Measurements from ENCODE around the gene NFATC2IP.

NFATC2IP gene

DNA sequence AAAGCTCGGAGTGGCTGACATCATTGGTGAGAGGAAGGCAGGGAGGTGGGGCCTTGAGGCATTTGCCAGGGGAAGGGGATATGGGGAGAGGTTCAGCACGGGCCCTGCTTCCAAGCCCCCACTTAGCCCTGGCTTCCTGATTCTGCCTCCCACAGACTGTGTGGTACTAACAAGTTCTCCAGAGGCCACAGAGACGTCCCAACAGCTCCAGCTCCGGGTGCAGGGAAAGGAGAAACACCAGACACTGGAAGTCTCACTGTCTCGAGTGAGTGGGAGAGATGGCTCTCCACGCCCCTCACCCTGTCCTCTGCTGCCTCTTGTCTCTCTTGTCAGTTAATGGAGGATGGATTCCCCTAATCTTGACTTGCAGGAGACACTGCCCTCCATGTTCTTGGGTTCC lies 8.1 kb downstream of the NFATC2IP start:
- H2AFZ ChIP-seq (ENCODE audit: insufficient read depth, low read length, poor library complexity), result no peak overlapping the region
- DNase-seq, result no peak
- H3K4me1 ChIP-seq (ENCODE audit: control insufficient read depth in 1 of 2, insufficient read depth in 2 of 2, low read length in 2 of 2), result no peaks in the 10 kb centered on the region
- no peak overlapping the region for H4K91ac ChIP-seq (ENCODE audit: low read depth, low read length)
- H3K27ac ChIP-seq (ENCODE audit: low read depth, low read length), result no peak overlapping the region
- no CpG with 5 or more reads among the region's 6 CpGs for WGBS (ENCODE audit: extremely low coverage, insufficient coverage, insufficient read length)
- no peak overlapping the region for H4K12ac ChIP-seq (ENCODE audit: low read depth, low read length)
- H3K4me3 ChIP-seq (ENCODE audit: low read depth, low read length), result no peak overlapping the region
- H3K23ac ChIP-seq (ENCODE audit: low read length), result no peak overlapping the region
- H3K9ac ChIP-seq (ENCODE audit: low read length), result no peak overlapping the region
- H2BK120ac ChIP-seq (ENCODE audit: insufficient read depth, low read length, poor library complexity), result no peak overlapping the region
- no peaks in the 10 kb centered on the region for H3K27me3 ChIP-seq (ENCODE audit: insufficient read depth, low read length)
- H2AK5ac ChIP-seq (ENCODE audit: low read length), result no peak overlapping the region
- no peaks in the 10 kb centered on the region for H3K79me2 ChIP-seq (ENCODE audit: control insufficient read depth, insufficient read depth, low read length, poor library complexity)
- H3K4ac ChIP-seq (ENCODE audit: low read depth, low read length), result no peak overlapping the region
- H3K79me1 ChIP-seq (ENCODE audit: low read length), result no peaks in the 10 kb centered on the region
- no peak overlapping the region for H3K4me2 ChIP-seq (ENCODE audit: low read length)
- H2BK5ac ChIP-seq (ENCODE audit: low read depth, low read length, poor library complexity), result no peak overlapping the region
- H3K36me3 ChIP-seq (ENCODE audit: control insufficient read depth in 1 of 2, insufficient read depth in 2 of 2, low read length in 2 of 2), result peaks cover 57 to 62% of the 10 kb centered on the region in 2 experiments
- no peak overlapping the region for H2BK12ac ChIP-seq (ENCODE audit: low read length)
- H3K9me3 ChIP-seq (ENCODE audit: insufficient read depth, low read depth, low read length), result no peaks in the 10 kb centered on the region
- H3K14ac ChIP-seq (ENCODE audit: low read length), result no peak overlapping the region
- H4K8ac ChIP-seq (ENCODE audit: low read depth, low read length), result no peak overlapping the region
- H3K18ac ChIP-seq (ENCODE audit: low read length), result no peak overlapping the region

DNA sequence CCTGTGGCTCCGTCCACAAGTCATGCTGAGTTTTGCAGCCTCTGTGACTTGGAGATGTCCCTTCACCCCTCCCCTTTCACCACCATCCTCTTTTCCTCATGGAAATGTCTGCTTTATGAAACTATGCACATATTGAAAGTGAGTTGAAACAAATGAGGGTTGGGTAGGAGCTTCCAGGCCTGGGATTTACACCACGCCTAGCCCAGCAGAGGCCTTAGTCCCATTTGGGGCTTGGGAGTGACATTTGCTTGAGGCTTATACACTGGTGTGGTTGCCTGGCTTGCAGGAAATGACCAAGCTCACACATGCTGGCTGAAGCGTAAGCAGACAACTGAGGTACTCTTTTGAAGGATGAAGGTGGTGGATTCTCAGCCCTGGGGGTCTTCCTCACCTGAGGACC lies 13.3 kb downstream of the NFATC2IP start:
- H3K4me2 ChIP-seq (ENCODE audit: low read length), result no peak overlapping the region
- no peaks in the 10 kb centered on the region for H3K4me1 ChIP-seq (ENCODE audit: control insufficient read depth in 1 of 2, insufficient read depth in 2 of 2, low read length in 2 of 2)
- H2BK12ac ChIP-seq (ENCODE audit: low read length), result no peak overlapping the region
- no peak overlapping the region for H3K4ac ChIP-seq (ENCODE audit: low read depth, low read length)
- no peak overlapping the region for H3K18ac ChIP-seq (ENCODE audit: low read length)
- H3K79me2 ChIP-seq (ENCODE audit: control insufficient read depth, insufficient read depth, low read length, poor library complexity), result no peaks in the 10 kb centered on the region
- no peak overlapping the region for H2AK5ac ChIP-seq (ENCODE audit: low read length)
- H3K27ac ChIP-seq (ENCODE audit: low read depth, low read length), result no peak overlapping the region
- no peak overlapping the region for H2BK120ac ChIP-seq (ENCODE audit: insufficient read depth, low read length, poor library complexity)
- no peak overlapping the region for H2AFZ ChIP-seq (ENCODE audit: insufficient read depth, low read length, poor library complexity)
- H2BK5ac ChIP-seq (ENCODE audit: low read depth, low read length, poor library complexity), result no peak overlapping the region
- H3K27me3 ChIP-seq (ENCODE audit: insufficient read depth, low read length), result no peaks in the 10 kb centered on the region
- no peak overlapping the region for H3K14ac ChIP-seq (ENCODE audit: low read length)
- no peak overlapping the region for H4K8ac ChIP-seq (ENCODE audit: low read depth, low read length)
- DNase-seq, result no peak
- H4K91ac ChIP-seq (ENCODE audit: low read depth, low read length), result no peak overlapping the region
- no peak overlapping the region for H3K23ac ChIP-seq (ENCODE audit: low read length)
- no peak overlapping the region for H3K9ac ChIP-seq (ENCODE audit: low read length)
- H3K4me3 ChIP-seq (ENCODE audit: low read depth, low read length), result no peak overlapping the region
- H4K12ac ChIP-seq (ENCODE audit: low read depth, low read length), result no peak overlapping the region
- no CpG with 5 or more reads among the region's 3 CpGs for WGBS (ENCODE audit: extremely low coverage, insufficient coverage, insufficient read length)
- H3K79me1 ChIP-seq (ENCODE audit: low read length), result no peaks in the 10 kb centered on the region
- peaks cover 27 to 32% of the 10 kb centered on the region in 2 experiments for H3K36me3 ChIP-seq (ENCODE audit: control insufficient read depth in 1 of 2, insufficient read depth in 2 of 2, low read length in 2 of 2)
- no peaks in the 10 kb centered on the region for H3K9me3 ChIP-seq (ENCODE audit: insufficient read depth, low read depth, low read length)

DNA sequence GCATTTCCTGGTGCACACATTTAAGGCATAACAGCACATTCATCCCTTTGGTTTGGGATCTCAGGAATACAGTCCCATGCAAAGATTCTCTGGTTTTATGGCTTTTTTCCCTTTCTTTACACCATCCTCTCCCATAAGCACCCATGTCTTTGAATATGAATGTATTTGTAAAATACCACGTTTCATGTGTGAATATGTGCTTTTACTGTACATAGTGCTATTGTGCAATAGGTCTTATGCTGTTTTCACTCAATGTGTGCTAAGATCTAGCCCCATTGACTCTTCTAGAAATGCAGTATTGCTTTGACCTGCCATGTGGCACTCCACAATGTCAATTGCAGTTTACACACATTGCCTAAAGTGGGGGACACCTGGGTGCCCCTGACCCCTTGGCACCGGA lies 13.8 kb downstream of the NFATC2IP start:
- Histone ChIP-seq H3K4me2 (ENCODE audit: low read length) (no peak overlapping the region), H2AK5ac (ENCODE audit: low read length) (no peak overlapping the region), H4K8ac (ENCODE audit: low read depth, low read length) (no peak overlapping the region), H2BK12ac (ENCODE audit: low read length) (no peak overlapping the region), H3K79me1 (ENCODE audit: low read length) (no peaks in the 10 kb centered on the region), H3K4ac (ENCODE audit: low read depth, low read length) (no peak overlapping the region), H3K14ac (ENCODE audit: low read length) (no peak overlapping the region), H3K27ac (ENCODE audit: low read depth, low read length) (no peak overlapping the region), H3K9me3 (ENCODE audit: insufficient read depth, low read depth, low read length) (no peaks in the 10 kb centered on the region), H4K12ac (ENCODE audit: low read depth, low read length) (no peak overlapping the region), H3K9ac (ENCODE audit: low read length) (peak overlapping the region; percentile 42), H3K27me3 (ENCODE audit: insufficient read depth, low read length) (no peaks in the 10 kb centered on the region), H2BK120ac (ENCODE audit: insufficient read depth, low read length, poor library complexity) (no peak overlapping the region), H3K4me1 (ENCODE audit: control insufficient read depth in 1 of 2, insufficient read depth in 2 of 2, low read length in 2 of 2) (no peaks in the 10 kb centered on the region), H3K23ac (ENCODE audit: low read length) (no peak overlapping the region), H4K91ac (ENCODE audit: low read depth, low read length) (no peak overlapping the region), H3K4me3 (ENCODE audit: low read depth, low read length) (no peak overlapping the region), H2AFZ (ENCODE audit: insufficient read depth, low read length, poor library complexity) (no peak overlapping the region), H3K36me3 (ENCODE audit: control insufficient read depth in 1 of 2, insufficient read depth in 2 of 2, low read length in 2 of 2) (peaks cover 25 to 31% of the 10 kb centered on the region in 2 experiments), H3K18ac (ENCODE audit: low read length) (no peak overlapping the region), H2BK5ac (ENCODE audit: low read depth, low read length, poor library complexity) (no peak overlapping the region), H3K79me2 (ENCODE audit: control insufficient read depth, insufficient read depth, low read length, poor library complexity) (no peaks in the 10 kb centered on the region)
- DNase-seq, result no peak
- WGBS (ENCODE audit: extremely low coverage, insufficient coverage, insufficient read length), result no CpG with 5 or more reads among the region's 2 CpGs

- peaks cover 19 to 24% of the 10 kb centered on the region in 2 experiments for H3K36me3 ChIP-seq (ENCODE audit: control insufficient read depth in 1 of 2, insufficient read depth in 2 of 2, low read length in 2 of 2)
- no peak overlapping the region for H2AK5ac ChIP-seq (ENCODE audit: low read length)
- H2BK12ac ChIP-seq (ENCODE audit: low read length), result no peak overlapping the region
- H3K4me3 ChIP-seq (ENCODE audit: low read depth, low read length), result no peak overlapping the region
- no peak overlapping the region for H3K14ac ChIP-seq (ENCODE audit: low read length)
- no peaks in the 10 kb centered on the region for H3K27me3 ChIP-seq (ENCODE audit: insufficient read depth, low read length)
- DNase-seq, result no peak
- H2BK120ac ChIP-seq (ENCODE audit: insufficient read depth, low read length, poor library complexity), result no peak overlapping the region
- H2BK5ac ChIP-seq (ENCODE audit: low read depth, low read length, poor library complexity), result no peak overlapping the region
- no peak overlapping the region for H4K91ac ChIP-seq (ENCODE audit: low read depth, low read length)
- no peak overlapping the region for H4K12ac ChIP-seq (ENCODE audit: low read depth, low read length)
- WGBS (ENCODE audit: extremely low coverage, insufficient coverage, insufficient read length), result no CpG with 5 or more reads among the region's 4 CpGs
- no peak overlapping the region for H3K18ac ChIP-seq (ENCODE audit: low read length)
- H2AFZ ChIP-seq (ENCODE audit: insufficient read depth, low read length, poor library complexity), result no peak overlapping the region
- H3K9me3 ChIP-seq (ENCODE audit: insufficient read depth, low read depth, low read length), result peaks cover 1% of the 10 kb centered on the region
- no peak overlapping the region for H3K4me2 ChIP-seq (ENCODE audit: low read length)
- no peak overlapping the region for H3K9ac ChIP-seq (ENCODE audit: low read length)
- no peak overlapping the region for H3K4ac ChIP-seq (ENCODE audit: low read depth, low read length)
- H4K8ac ChIP-seq (ENCODE audit: low read depth, low read length), result no peak overlapping the region
- H3K27ac ChIP-seq (ENCODE audit: low read depth, low read length), result no peak overlapping the region
- no peaks in the 10 kb centered on the region for H3K79me1 ChIP-seq (ENCODE audit: low read length)
- no peaks in the 10 kb centered on the region for H3K79me2 ChIP-seq (ENCODE audit: control insufficient read depth, insufficient read depth, low read length, poor library complexity)
- no peaks in the 10 kb centered on the region for H3K4me1 ChIP-seq (ENCODE audit: control insufficient read depth in 1 of 2, insufficient read depth in 2 of 2, low read length in 2 of 2)
- no peak overlapping the region for H3K23ac ChIP-seq (ENCODE audit: low read length)
Observed at GRCh38 chr16:28967156-28967555, 16.4 kb downstream of the NFATC2IP start.
